ENCODE data around the gene RAB28. TPM values are rescaled to one million over a fixed set of nuclear protein-coding genes. Genes with fewer than 3 reads are reported as not detected.

Gene RAB28
- total and polyA plus RNA-seq, 4 donors, result 11.3 to 27.7 (median 15.0) TPM

GRCh38 chr4:13371048-13371447 lies 113.1 kb downstream of the RAB28 start:
- ATAC-seq (ENCODE audit: insufficient read depth, low FRiP score) (no peak), DNase-seq (peak in 2 of 3 donors; percentile 27 to 59)
- no peak overlapping the region for H3K27ac ChIP-seq (ENCODE audit: low read depth in 1 of 2, low read length in 1 of 2)
- H3K4me3 ChIP-seq, result no peak overlapping the region
- no peak overlapping the region for H3K9ac ChIP-seq (ENCODE audit: insufficient read depth in 1 of 2, low read length in 2 of 2)
- WGBS, 2 donors, result 86 to 87% methylated on average over 3 of the region's 3 CpGs
- no peak for TF ChIP-seq CTCF (IDR thresholded peaks at IDR 0.05; ENCODE audit: control extremely low read depth, extremely low read depth)
- no peaks in the 10 kb centered on the region for H3K9me3 ChIP-seq (ENCODE audit: control insufficient read depth in 4 of 4, insufficient read depth in 3 of 4, low read length in 3 of 4)
- peaks cover 0 to 3% (median 1%) of the 10 kb centered on the region in 4 donors for H3K36me3 ChIP-seq (ENCODE audit: control insufficient read depth in 4 of 4, insufficient read depth in 4 of 4, low read length in 4 of 4)
- peaks cover 0 to 14% (median 0%) of the 10 kb centered on the region in 5 donors for H3K4me1 ChIP-seq (ENCODE audit: control insufficient read depth in 5 of 5, insufficient read depth in 5 of 5, low read length in 5 of 5)
- no peaks in the 10 kb centered on the region for H3K27me3 ChIP-seq (ENCODE audit: control insufficient read depth in 3 of 3, insufficient read depth in 3 of 3, low read length in 2 of 3)

GRCh38 chr4:13368217-13368616 lies 115.9 kb downstream of the RAB28 start:
- H3K4me1 ChIP-seq (ENCODE audit: control insufficient read depth in 5 of 5, insufficient read depth in 5 of 5, low read length in 5 of 5), result peaks cover 0 to 14% (median 0%) of the 10 kb centered on the region in 5 donors
- DNase-seq (peak; percentile 19 to 62 (median 62)), ATAC-seq (ENCODE audit: insufficient read depth, low FRiP score) (no peak)
- H3K4me3 ChIP-seq, result no peak overlapping the region
- no peaks in the 10 kb centered on the region for H3K9me3 ChIP-seq (ENCODE audit: control insufficient read depth in 4 of 4, insufficient read depth in 3 of 4, low read length in 3 of 4)
- 69 to 82% methylated on average over 2 of the region's 2 CpGs for WGBS, 2 donors
- no peak for TF ChIP-seq CTCF (IDR thresholded peaks at IDR 0.05; ENCODE audit: control extremely low read depth, extremely low read depth)
- H3K36me3 ChIP-seq (ENCODE audit: control insufficient read depth in 4 of 4, insufficient read depth in 4 of 4, low read length in 4 of 4), result peaks cover 0 to 3% (median 2%) of the 10 kb centered on the region in 4 donors
- no peaks in the 10 kb centered on the region for H3K27me3 ChIP-seq (ENCODE audit: control insufficient read depth in 3 of 3, insufficient read depth in 3 of 3, low read length in 2 of 3)
- H3K9ac ChIP-seq (ENCODE audit: insufficient read depth in 1 of 2, low read length in 2 of 2), result no peak overlapping the region
- H3K27ac ChIP-seq (ENCODE audit: low read depth in 1 of 2, low read length in 1 of 2), result no peak overlapping the region

- H3K27me3 ChIP-seq (ENCODE audit: control insufficient read depth in 3 of 3, insufficient read depth in 3 of 3, low read length in 2 of 3), result no peaks in the 10 kb centered on the region
- peaks cover 0 to 3% (median 2%) of the 10 kb centered on the region in 4 donors for H3K36me3 ChIP-seq (ENCODE audit: control insufficient read depth in 4 of 4, insufficient read depth in 4 of 4, low read length in 4 of 4)
- peaks cover 0 to 14% (median 0%) of the 10 kb centered on the region in 5 donors for H3K4me1 ChIP-seq (ENCODE audit: control insufficient read depth in 5 of 5, insufficient read depth in 5 of 5, low read length in 5 of 5)
- TF ChIP-seq CTCF (IDR thresholded peaks at IDR 0.05; ENCODE audit: control extremely low read depth, extremely low read depth), result no peak
- 87 to 91% methylated on average over 6 of the region's 6 CpGs for WGBS, 2 donors
- no peak overlapping the region for H3K9ac ChIP-seq (ENCODE audit: insufficient read depth in 1 of 2, low read length in 2 of 2)
- H3K27ac ChIP-seq (ENCODE audit: low read depth in 1 of 2, low read length in 1 of 2), result no peak overlapping the region
- no peak overlapping the region for H3K4me3 ChIP-seq
- ATAC-seq (ENCODE audit: insufficient read depth, low FRiP score) (no peak), DNase-seq (no peak)
- no peaks in the 10 kb centered on the region for H3K9me3 ChIP-seq (ENCODE audit: control insufficient read depth in 4 of 4, insufficient read depth in 3 of 4, low read length in 3 of 4)
Measured at GRCh38 chr4:13367691-13368090, 116.4 kb downstream of the RAB28 start.

- DNase-seq (no peak), ATAC-seq (ENCODE audit: insufficient read depth, low FRiP score) (no peak)
- no peak for TF ChIP-seq CTCF (IDR thresholded peaks at IDR 0.05; ENCODE audit: control extremely low read depth, extremely low read depth)
- no peaks in the 10 kb centered on the region for H3K9me3 ChIP-seq (ENCODE audit: control insufficient read depth in 4 of 4, insufficient read depth in 3 of 4, low read length in 3 of 4)
- no peak overlapping the region for H3K9ac ChIP-seq (ENCODE audit: insufficient read depth in 1 of 2, low read length in 2 of 2)
- H3K27ac ChIP-seq (ENCODE audit: low read depth in 1 of 2, low read length in 1 of 2), result no peak overlapping the region
- no peaks in the 10 kb centered on the region for H3K27me3 ChIP-seq (ENCODE audit: control insufficient read depth in 3 of 3, insufficient read depth in 3 of 3, low read length in 2 of 3)
- H3K4me3 ChIP-seq, result no peak overlapping the region
- peaks cover 0 to 3% (median 2%) of the 10 kb centered on the region in 4 donors for H3K36me3 ChIP-seq (ENCODE audit: control insufficient read depth in 4 of 4, insufficient read depth in 4 of 4, low read length in 4 of 4)
- peaks cover 0 to 14% (median 0%) of the 10 kb centered on the region in 5 donors for H3K4me1 ChIP-seq (ENCODE audit: control insufficient read depth in 5 of 5, insufficient read depth in 5 of 5, low read length in 5 of 5)
Measured at GRCh38 chr4:13367244-13367643, 116.9 kb downstream of the RAB28 start.

All from lung (tissue), 12 donors.